ENCODE results near the gene CENPQ. TPM values are rescaled to one million over a fixed set of nuclear protein-coding genes. Genes with fewer than 3 reads are reported as not detected.

The CENPQ gene
- total RNA-seq, 1 donor from 2014 or later, result 3.3 TPM

DNA sequence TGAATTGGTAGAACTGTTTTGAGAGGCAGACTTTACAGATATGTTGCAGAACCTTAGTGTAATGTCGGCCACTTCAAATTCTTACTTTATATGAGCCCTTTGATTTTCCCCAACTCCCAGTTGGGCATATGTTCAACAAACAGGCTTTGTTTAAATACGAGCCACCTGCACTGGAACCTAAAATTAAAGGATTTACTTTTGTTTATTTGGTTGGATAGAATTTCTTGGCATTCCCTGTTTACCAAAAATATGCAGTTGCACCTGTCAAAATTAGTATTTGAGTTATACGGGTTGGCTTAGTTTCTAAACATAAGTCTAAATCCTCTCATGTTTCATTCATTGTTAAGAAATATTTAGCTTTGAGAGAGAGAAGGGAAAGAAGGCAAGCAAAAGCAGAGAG is 34.1 kb downstream of the CENPQ start:
- DNase-seq (ENCODE audit: low read depth), result no peak
- Histone ChIP-seq H3K27me3 (ENCODE audit: control insufficient read depth, insufficient read depth, low read length) (no peaks in the 10 kb centered on the region), H3K36me3 (ENCODE audit: control insufficient read depth, insufficient read depth, low read length) (no peaks in the 10 kb centered on the region), H3K4me3 (ENCODE audit: low read depth, low read length) (no peak overlapping the region)
- TF ChIP-seq CTCF (IDR thresholded peaks at IDR 0.05; ENCODE audit: insufficient read depth, low read length, poor library complexity, severe bottlenecking), result no peak

- TF ChIP-seq CTCF (IDR thresholded peaks at IDR 0.05; ENCODE audit: insufficient read depth, low read length, poor library complexity, severe bottlenecking), result no peak
- Histone ChIP-seq H3K36me3 (ENCODE audit: control insufficient read depth, insufficient read depth, low read length) (no peaks in the 10 kb centered on the region), H3K27me3 (ENCODE audit: control insufficient read depth, insufficient read depth, low read length) (no peaks in the 10 kb centered on the region), H3K4me3 (ENCODE audit: low read depth, low read length) (no peak overlapping the region)
- DNase-seq (ENCODE audit: low read depth), result no peak
Observed at GRCh38 chr6:49499126-49499525, 36.0 kb downstream of the CENPQ start.

DNA sequence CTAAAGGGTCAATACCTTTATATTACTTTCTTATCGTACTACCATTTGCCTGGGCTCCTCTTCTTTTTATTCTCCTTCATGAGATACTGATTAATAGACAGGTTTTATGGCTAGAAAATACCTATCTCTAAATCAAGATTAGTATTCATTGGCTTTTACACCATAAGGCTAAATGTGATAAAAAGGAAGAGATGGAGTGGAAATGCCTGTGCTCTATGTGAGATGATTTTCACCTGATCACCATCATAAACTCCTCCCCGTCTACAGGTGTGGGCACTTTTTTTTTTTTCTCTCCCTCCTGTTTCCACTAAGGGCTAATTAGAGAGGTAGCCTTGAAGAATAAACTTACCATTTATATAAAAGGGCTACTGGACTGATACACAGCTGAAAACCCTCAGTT is 36.5 kb downstream of the CENPQ start, which contains the start of gene GLYATL3:
TSS of gene GLYATL3 (plus strand) at position 301 of the 400 bp plus-strand sequence. CDS start 12,068 bp downstream, outside the sequence.
- TF ChIP-seq CTCF (IDR thresholded peaks at IDR 0.05; ENCODE audit: insufficient read depth, low read length, poor library complexity, severe bottlenecking), result no peak
- DNase-seq (ENCODE audit: low read depth), result no peak
- Histone ChIP-seq H3K36me3 (ENCODE audit: control insufficient read depth, insufficient read depth, low read length) (no peaks in the 10 kb centered on the region), H3K27me3 (ENCODE audit: control insufficient read depth, insufficient read depth, low read length) (no peaks in the 10 kb centered on the region), H3K4me3 (ENCODE audit: low read depth, low read length) (no peak within 1 kb of the TSS)

GRCh38 chr6:49504666-49505065 is 41.5 kb downstream of the CENPQ start:
- H3K4me3 ChIP-seq (ENCODE audit: low read depth, low read length), result no peak overlapping the region
- no peak for TF ChIP-seq CTCF (IDR thresholded peaks at IDR 0.05; ENCODE audit: insufficient read depth, low read length, poor library complexity, severe bottlenecking)
- no peaks in the 10 kb centered on the region for H3K36me3 ChIP-seq (ENCODE audit: control insufficient read depth, insufficient read depth, low read length)
- H3K27me3 ChIP-seq (ENCODE audit: control insufficient read depth, insufficient read depth, low read length), result no peaks in the 10 kb centered on the region
- no peak for DNase-seq (ENCODE audit: low read depth)

DNA sequence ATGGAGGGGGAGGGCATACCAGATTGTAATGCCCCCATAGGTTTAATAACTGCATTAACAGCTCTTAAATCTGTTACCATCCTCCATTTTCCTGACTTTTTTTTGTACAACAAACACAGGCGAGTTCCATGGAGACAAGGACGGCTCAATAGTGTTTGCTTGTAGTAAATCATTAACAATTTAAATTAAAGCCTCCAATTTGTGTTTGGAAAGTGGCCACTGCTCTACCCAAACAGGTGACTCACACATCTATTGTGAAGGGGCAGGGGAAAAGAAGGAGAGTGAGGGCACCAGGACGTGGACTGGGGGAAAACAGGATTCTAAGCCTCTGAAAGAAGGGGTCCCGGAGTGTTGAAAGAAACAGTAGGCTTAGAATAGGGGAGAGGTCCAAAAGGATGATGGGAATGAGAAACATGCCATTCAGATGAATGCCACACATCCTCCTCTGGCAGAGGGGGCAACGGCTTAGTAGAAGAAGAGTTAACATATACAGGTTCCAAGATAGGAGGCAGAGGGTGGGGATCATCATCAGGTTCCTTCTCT is 43.5 kb downstream of the CENPQ start:
- Histone ChIP-seq H3K27me3 (ENCODE audit: control insufficient read depth, insufficient read depth, low read length) (no peaks in the 10 kb centered on the region), H3K4me3 (ENCODE audit: low read depth, low read length) (no peak overlapping the region), H3K36me3 (ENCODE audit: control insufficient read depth, insufficient read depth, low read length) (no peaks in the 10 kb centered on the region)
- TF ChIP-seq CTCF (IDR thresholded peaks at IDR 0.05; ENCODE audit: insufficient read depth, low read length, poor library complexity, severe bottlenecking), result no peak
- no peak for DNase-seq (ENCODE audit: low read depth)

- no peaks in the 10 kb centered on the region for H3K27me3 ChIP-seq (ENCODE audit: control insufficient read depth, insufficient read depth, low read length)
- no peaks in the 10 kb centered on the region for H3K36me3 ChIP-seq (ENCODE audit: control insufficient read depth, insufficient read depth, low read length)
- TF ChIP-seq CTCF (IDR thresholded peaks at IDR 0.05; ENCODE audit: insufficient read depth, low read length, poor library complexity, severe bottlenecking), result no peak
- DNase-seq (ENCODE audit: low read depth), result no peak
- no peak overlapping the region for H3K4me3 ChIP-seq (ENCODE audit: low read depth, low read length)
Observed at GRCh38 chr6:49509342-49509741, 46.2 kb downstream of the CENPQ start.
